HEK293 (cell line): ENCODE results near the gene SOX6.

ENCODE experiments used
- CTCF ChIP-seq: fragments of 450-650 bp; formaldehyde crosslinking; IDR thresholded peaks from 2 replicates; pipeline ENCODE4 v1.5.1; 2016; ENCODE audit warnings: missing biosample characterization, missing genetic modification characterization
- ZNF175 ChIP-seq: fragments of 450-650 bp; formaldehyde crosslinking; IDR thresholded peaks from 2 replicates; pipeline ENCODE4 v1.5.1; 2016; ENCODE audit warnings: missing biosample characterization, missing genetic modification characterization

DNA sequence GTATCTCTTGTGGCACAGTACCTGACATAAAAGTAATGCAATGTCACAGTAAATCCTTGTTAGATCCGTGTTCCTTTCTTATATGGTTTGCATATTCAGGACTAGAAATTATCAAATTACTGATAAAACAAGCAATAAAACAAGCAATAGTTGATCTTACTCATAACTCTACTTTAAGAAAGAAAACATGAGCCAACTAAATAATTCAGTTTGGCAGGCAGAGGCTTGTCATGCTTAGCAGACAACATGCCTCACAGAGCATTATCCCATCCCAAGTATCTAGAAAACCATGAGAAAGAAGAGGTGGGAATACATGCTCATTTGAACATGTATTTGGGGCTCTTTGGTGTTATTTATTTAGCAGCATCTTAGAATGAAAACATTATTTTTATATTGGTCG is 241.9 kb downstream of the SOX6 start:
- no peak for TF ChIP-seq ZNF175
- no peak for TF ChIP-seq CTCF (tag by site-specific recombination)
